HG03460 (cell line): ENCODE results near the gene DGCR6L.
"Not testable (repeated sequence)": the region's sequence is repeated elsewhere in the genome, so short reads cannot be mapped to it uniquely, and the experiment has no call there.

ENCODE experiments used
- ATAC-seq: cut with Tn5 transposase; IDR thresholded peaks from one replicate; pipeline ENCODE4 v1.9.1; 2021; ENCODE audit not compliant: unreplicated experiment

Gene DGCR6L

DNA sequence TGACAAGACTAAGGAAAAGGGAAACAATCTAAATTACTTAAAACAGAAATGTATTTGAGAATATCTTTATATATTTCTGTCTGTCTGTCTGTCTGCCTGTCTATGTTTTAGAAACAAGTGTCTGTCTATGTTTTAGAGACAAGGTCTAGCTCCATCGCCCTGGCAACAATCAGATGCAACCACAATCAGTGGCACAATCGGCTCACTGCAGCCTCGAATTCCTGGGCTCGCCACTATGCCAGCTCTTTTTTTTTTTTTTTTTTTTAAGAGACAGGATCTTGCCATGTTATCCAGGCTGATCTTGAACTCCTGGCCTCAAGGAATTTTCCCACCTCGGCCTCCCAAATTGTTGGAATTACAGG is 8.7 kb upstream of the DGCR6L start:
- ATAC-seq = not testable (repeated sequence)

- ATAC-seq = not testable (repeated sequence)
Measured at GRCh38 chr22:20325996-20326395, 6.1 kb upstream of the DGCR6L start.

GRCh38 chr22:20324139-20324516 is 4.3 kb upstream of the DGCR6L start:
- no peak for ATAC-seq

DNA sequence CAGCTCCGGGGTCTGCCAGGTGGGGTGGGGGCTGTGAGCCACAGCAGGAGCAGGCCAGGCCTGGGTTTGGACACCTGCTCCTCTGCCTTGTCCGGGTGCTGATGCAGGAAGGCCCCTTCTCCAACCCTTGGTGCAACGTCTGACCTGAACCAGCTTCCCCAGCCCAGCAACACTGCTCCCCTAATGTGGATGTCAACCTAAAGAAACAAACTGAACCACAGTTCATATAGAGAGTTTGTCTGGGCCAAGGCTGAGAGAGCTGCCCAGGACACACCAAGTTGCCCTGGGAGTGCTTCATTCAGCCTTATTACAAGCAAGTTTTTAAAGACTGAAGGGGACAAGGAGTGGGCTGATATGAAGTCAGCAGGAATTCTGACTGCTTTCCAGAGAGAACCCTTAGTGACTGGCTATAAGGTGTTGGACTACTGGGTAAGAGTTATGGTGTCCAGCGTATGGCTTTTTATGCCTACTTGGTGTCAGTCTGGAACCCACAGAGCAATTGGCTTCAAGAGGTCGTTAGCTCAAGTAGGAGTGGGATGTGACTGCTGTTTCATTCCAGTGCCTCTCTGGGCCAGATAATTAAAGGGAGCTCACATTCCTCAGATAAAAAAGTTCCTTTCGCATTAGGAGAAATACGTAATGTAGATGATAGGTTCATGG is 1.8 kb upstream of the DGCR6L start:
- not testable (repeated sequence) for ATAC-seq

DNA sequence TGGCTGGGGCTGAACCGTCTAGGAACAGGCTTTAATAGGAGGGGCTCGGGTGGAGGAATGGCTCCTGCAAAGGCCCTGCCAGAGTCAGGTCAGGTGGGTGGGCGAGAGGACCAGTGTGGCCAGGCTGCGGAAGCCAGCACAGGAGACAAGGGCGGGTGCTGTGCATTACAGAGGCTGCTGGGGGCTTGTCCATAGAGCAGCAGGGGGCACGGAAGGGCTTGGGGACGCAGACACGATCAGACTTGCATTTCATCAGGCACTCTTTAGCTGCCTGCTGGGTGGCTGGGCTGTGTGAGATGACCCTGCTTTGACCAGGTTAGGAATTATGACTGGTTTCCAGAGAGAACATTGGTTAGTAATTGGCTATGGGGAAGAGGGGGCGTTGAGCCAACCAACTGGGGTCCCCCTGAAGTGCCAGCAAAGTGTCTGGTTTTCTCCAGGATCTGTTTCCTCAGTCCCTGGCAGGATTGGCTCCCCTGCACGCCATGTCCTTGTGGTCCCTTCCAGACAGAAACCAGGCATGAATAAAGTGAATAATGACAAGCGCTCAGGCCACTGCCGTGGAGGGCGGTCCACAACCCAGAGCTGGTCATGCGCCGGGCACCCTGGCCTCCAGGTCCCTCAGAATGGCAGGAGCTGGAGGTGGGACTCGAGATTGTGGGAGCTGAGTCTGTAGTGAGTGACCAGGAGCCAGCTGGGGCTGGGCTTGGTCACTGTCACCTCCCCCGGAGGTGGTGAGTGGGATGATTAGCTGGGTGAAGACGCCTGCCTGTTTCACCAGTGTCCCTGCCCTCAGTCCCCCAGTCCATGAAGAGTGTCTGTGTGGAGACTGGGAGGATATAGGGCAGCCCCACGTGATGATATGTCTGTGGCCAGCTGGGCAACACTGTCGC is 1.0 kb upstream of the DGCR6L start:
- ATAC-seq = not testable (repeated sequence)

- ATAC-seq = no peak
Measured at GRCh38 chr22:20319041-20319744, 667 bp downstream of the DGCR6L start.

DNA sequence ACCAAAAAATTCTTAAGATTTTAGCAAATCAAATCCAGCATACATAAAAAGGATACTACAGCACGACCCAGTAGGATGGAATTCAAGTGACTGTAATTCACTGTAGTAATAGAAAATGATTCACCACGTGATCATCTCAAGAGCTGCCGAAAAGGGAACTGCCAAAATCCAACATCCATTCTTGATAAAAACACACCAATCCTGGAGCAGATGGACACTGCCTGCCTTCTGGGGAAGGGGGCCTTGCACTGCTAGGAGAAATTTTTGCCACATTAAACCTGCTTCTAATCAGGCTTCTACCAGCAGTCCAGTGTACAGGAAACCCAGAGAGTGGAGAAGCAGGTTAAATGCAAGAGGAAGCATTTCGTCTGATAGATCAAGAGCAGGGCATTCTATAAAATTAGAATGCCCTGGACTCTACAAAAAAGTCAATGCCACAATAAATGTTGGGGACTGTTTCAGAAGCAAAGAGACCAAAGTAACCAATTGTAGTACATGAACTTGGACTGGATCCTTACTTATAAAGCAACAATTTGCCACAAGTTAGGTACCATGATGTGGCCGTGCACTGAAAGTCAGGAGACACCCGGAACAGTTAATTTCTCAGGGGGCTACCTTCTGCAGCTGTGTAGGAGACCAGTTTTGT is 1.7 kb downstream of the DGCR6L start:
- ATAC-seq = not testable (repeated sequence)

- ATAC-seq = not testable (repeated sequence)
Measured at GRCh38 chr22:20317402-20318042, 2.3 kb downstream of the DGCR6L start.

GRCh38 chr22:20316844-20317401 is 2.9 kb downstream of the DGCR6L start:
- no peak for ATAC-seq

DNA sequence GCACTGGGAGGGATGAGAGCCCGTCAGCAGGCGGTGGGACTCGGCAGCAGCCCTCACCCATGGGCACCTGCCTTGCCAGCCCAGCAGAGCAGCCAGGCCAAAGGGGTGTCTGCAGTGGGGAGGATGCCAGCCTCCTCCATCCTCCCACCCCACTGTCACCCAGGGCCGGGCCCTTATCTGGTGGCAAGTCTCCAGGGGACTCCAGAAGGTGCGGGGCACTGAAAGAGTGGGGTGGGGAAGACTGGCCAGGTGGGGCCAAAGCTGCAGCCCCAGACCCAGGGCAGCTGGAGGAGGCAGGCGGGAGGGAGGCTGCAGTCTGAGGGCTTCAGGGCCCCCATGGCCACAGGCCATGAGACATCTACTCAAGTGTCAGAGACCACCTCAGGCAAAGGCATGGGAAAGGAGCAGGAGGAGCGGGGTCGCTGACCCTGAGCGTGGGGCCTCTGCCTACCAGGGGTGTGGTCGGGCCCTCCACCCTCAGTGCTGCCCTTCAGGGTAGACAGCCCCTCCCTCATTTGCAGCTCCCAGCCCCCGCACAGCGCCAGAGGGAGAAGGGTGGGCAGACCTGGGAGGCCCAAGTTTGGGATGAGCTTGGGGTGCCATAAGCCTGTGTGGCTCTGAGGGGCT is 3.5 kb downstream of the DGCR6L start:
- no peak for ATAC-seq

DNA sequence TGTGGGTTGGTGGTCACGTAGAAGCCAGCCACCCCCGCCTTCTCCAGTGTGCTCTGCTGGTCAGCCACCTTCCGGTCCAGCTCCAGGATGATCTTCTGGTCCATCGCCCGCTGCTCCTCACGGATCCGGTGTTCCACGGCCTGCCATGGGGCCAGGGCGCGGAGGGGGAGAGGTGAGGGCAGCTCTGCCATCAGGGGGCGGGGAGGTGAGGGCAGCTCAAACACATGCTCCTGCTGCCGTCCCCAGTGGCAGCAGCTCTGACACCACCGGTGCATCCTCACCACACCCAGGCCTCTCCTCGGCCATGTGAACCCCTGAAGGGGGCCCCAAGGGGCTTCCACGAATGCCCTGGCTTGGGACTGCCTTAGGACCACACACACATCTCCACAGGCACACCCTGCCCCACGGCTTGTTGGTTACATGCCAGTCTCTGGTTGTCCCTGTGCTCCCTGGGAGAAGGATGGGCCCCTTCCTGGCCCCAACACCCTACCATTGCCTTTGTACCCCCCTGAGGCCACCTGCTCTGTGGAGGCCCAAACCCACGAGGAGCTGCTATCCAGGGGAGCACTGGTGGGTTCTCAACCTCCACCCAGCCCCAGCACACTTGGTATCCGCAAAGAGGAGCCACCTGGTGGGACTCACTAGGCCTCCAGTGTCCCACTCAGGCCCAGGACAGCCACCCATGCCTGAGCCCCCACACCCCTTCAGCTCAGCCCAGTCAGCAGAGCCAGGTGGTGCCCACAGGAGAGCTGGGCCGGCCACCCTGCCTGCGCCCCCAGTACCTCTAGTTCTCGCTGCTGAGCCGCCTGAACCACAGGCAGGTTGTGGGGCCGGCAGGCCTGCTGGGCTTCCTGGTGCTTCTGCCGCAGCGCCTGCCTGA is 4.3 kb downstream of the DGCR6L start:
- ATAC-seq = no peak

GRCh38 chr22:20314741-20315336 is 5.0 kb downstream of the DGCR6L start:
- ATAC-seq = not testable (repeated sequence)

DNA sequence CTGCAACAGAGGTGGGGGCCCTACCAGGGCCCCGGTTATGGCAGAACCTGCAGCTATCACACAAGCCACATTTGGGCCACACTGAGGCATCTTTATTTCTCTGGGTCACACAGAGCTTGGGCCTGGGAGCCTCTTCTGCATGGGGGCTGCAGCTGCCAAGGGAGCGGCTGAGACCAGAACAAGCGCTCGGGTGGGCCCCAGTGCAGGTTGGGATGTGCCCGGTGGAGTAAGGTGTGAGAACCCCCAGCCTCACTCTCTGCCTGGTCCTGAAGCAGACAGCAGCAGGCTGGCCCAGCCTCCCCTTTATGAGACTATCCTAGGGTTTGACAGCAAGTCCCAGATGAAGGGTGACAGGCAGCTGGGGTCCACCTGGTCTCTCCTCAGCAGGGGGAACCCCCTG is 5.7 kb downstream of the DGCR6L start:
- not testable (repeated sequence) for ATAC-seq

DNA sequence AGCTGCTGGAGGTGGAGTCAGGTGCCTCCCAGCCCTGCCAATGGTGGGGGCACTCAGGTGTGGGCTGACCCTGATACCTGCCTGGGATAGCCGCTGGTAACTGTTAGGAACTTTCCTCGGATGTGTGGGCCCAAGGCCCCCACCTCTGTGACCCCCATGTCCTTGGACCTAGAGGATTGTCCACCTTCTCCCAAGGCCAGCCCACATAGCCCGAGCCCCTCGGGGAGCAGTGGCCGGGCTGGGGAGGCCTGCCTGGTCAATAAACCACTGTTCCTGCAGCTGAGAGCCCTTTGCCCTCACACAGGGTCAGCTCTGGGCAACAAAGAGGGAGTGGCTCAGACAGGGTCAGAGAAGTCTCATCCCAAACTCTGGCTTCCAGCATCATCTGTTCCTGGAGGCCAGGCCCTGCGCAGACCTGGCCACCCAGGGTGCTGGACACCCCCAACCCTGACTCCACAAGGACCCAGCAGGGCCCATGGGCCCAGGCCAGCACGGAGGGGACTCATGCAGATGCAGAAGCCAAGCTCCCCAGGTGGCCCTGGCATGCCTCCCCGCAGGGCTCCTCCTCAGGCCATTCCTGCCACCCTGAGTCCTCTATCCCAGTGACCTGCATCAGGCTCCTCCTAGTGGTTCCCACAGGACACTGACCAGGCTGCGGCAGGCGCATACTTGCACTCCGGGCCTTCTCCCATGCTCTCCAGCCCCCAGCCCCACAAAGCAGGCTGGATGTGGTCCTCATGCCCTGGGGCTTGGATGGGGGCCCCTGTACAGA is 6.4 kb downstream of the DGCR6L start:
- not testable (repeated sequence) for ATAC-seq

DNA sequence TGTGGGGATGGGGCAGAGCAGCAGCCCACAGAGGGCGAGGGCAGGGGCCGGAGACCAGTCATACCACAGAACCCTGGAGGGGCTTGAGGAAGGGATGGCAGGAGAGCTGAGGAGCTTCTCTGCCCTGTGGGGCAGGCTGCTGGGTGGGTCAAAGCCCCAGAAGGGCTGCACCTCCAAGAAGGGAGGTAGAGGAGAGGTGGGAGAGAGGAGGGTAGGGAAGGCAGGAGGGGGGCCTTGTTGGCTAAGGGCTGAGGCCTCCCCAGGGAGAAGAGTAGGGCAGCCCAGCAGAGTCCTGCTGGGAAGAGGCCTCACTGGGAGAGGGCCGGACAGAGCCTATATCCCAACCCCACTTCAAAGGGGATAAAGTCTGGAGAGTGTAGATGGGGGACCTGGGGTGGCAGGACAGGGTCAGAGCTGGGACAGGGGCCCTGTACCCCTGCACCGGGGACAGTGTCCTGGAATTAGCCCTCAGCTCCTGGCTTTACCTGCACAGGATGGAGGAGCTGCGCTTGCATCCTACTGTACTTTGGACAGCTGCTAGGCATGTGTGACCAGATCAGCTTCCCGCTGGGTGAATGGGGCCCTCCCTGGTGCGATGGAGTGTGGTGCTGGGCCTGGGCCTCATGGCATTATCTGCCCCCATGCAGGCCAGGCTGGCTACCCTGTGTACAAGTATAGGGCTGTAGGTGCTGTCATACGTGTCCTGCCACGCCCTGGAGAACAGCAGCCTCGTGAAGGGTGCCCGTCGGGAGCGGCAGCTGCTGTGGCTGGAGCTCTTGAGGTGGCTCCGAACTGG is 7.3 kb downstream of the DGCR6L start:
- no peak for ATAC-seq

DNA sequence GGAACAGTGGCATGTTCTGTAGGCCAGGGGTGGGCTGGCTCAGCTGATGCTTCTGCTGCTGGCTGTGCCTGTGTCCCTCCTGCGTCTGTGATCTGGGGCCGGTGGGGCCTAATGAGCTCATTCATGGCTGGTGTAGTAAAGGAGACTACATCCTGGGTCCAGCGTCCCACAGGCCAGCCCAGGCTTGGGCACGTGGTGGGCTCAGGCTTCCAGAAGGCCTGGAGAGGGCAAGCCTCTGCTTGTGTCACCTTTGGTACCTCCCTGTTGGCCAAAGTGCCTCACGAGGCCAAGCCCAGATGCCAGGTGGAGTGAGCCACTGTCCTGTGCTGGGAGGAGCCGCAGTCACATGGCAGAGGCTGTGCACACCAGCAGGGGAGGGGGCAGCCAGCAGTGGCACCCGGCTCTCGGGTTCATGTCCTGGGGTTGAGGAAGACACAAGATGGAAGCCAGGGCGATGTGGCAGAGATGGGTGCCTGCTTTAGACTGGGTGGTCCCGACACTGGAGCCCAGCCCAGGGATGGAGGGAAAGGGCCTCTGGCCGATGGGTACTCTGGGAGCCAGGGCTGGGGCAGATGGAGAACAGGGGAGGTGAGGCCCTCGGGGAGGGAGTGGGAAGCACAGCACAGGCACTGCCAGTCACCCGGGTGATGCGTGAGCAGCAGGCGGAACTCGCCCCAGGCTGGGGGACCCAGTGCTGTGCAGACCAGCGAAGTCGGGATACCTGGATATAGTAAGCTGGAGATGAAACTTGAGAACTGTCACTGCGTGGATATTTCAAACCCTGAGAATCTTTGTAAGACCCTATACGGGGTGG is 8.4 kb downstream of the DGCR6L start:
- ATAC-seq = not testable (repeated sequence)
